GM19397 (cell line): Measurements from ENCODE around the gene DHRS4.
"Not testable (repeated sequence)": the region's sequence is repeated elsewhere in the genome, so short reads cannot be mapped to it uniquely, and the experiment has no call there.

Experiments
- ATAC-seq: cut with Tn5 transposase; IDR thresholded peaks from one replicate; pipeline ENCODE4 v1.9.1; 2021; ENCODE audit warnings: mild to moderate bottlenecking, moderate library complexity; ENCODE audit not compliant: unreplicated experiment

Gene DHRS4

GRCh38 chr14:23981951-23982813, 28.6 kb downstream of the DHRS4 start:
- not testable (repeated sequence) for ATAC-seq

GRCh38 chr14:23984891-23985602, 31.5 kb downstream of the DHRS4 start:
- ATAC-seq: no peak

GRCh38 chr14:23988223-23988606, 34.6 kb downstream of the DHRS4 start:
- ATAC-seq: peak; percentile 7

GRCh38 chr14:23988607-23989363, 35.2 kb downstream of the DHRS4 start, which contains the start of gene DHRS4L2:
Gene DHRS4L2 (plus strand): TSS chr14:23988929. CDS start chr14:23988948, 19 bp downstream.
- peak; percentile 88 for ATAC-seq

- ATAC-seq: not testable (repeated sequence)
Measured at GRCh38 chr14:23989734-23990445, 36.3 kb downstream of the DHRS4 start.

- not testable (repeated sequence) for ATAC-seq
Measured at GRCh38 chr14:23990961-23991360, 37.4 kb downstream of the DHRS4 start.

GRCh38 chr14:23993042-23993441, 39.5 kb downstream of the DHRS4 start:
- ATAC-seq: not testable (repeated sequence)

GRCh38 chr14:23996009-23996408, 42.4 kb downstream of the DHRS4 start:
- ATAC-seq: not testable (repeated sequence)

- not testable (repeated sequence) for ATAC-seq
Measured at GRCh38 chr14:23996825-23997224, 43.3 kb downstream of the DHRS4 start.

- ATAC-seq: not testable (repeated sequence)
Measured at GRCh38 chr14:23999640-24000039, 46.1 kb downstream of the DHRS4 start.

- not testable (repeated sequence) for ATAC-seq
Measured at GRCh38 chr14:24001078-24001477, 47.5 kb downstream of the DHRS4 start.

- not testable (repeated sequence) for ATAC-seq
Measured at GRCh38 chr14:24001679-24002078, 48.1 kb downstream of the DHRS4 start.

- ATAC-seq: peak; percentile 33
Measured at GRCh38 chr14:24006471-24006816, 52.9 kb downstream of the DHRS4 start.

GRCh38 chr14:24006817-24007652, 53.5 kb downstream of the DHRS4 start:
- peak; percentile 84 for ATAC-seq

- no peak for ATAC-seq
Measured at GRCh38 chr14:24011051-24011450, 57.5 kb downstream of the DHRS4 start.

GRCh38 chr14:24012726-24013273, 59.2 kb downstream of the DHRS4 start:
- ATAC-seq: not testable (repeated sequence)

GRCh38 chr14:24013654-24014514, 60.3 kb downstream of the DHRS4 start:
- no peak for ATAC-seq

- not testable (repeated sequence) for ATAC-seq
Measured at GRCh38 chr14:24015745-24016144, 62.2 kb downstream of the DHRS4 start.
